ENCODE data around the gene PIEZO1. TPM values are rescaled to one million over a fixed set of nuclear protein-coding genes. Genes with fewer than 3 reads are reported as not detected.
A peak's percentile ranks its signal among the peaks of the same experiment; 100 is the strongest.

Gene PIEZO1, protein sequence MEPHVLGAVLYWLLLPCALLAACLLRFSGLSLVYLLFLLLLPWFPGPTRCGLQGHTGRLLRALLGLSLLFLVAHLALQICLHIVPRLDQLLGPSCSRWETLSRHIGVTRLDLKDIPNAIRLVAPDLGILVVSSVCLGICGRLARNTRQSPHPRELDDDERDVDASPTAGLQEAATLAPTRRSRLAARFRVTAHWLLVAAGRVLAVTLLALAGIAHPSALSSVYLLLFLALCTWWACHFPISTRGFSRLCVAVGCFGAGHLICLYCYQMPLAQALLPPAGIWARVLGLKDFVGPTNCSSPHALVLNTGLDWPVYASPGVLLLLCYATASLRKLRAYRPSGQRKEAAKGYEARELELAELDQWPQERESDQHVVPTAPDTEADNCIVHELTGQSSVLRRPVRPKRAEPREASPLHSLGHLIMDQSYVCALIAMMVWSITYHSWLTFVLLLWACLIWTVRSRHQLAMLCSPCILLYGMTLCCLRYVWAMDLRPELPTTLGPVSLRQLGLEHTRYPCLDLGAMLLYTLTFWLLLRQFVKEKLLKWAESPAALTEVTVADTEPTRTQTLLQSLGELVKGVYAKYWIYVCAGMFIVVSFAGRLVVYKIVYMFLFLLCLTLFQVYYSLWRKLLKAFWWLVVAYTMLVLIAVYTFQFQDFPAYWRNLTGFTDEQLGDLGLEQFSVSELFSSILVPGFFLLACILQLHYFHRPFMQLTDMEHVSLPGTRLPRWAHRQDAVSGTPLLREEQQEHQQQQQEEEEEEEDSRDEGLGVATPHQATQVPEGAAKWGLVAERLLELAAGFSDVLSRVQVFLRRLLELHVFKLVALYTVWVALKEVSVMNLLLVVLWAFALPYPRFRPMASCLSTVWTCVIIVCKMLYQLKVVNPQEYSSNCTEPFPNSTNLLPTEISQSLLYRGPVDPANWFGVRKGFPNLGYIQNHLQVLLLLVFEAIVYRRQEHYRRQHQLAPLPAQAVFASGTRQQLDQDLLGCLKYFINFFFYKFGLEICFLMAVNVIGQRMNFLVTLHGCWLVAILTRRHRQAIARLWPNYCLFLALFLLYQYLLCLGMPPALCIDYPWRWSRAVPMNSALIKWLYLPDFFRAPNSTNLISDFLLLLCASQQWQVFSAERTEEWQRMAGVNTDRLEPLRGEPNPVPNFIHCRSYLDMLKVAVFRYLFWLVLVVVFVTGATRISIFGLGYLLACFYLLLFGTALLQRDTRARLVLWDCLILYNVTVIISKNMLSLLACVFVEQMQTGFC (N-terminal part only)
- 196 TPM for total RNA-seq
- long read RNA-seq, transcript PIEZO1-214 (2 exons, 686 nt): minor isoform, 8 of 263 reads
- long read RNA-seq, transcript PIEZO1-208 (7 exons, 2,884 nt): major isoform, 11 of 263 reads
- long read RNA-seq, partial matches to known transcripts: 195 of 263 reads
- long read RNA-seq, other reads (novel, unspliced or antisense): 45 of 263 reads

DNA sequence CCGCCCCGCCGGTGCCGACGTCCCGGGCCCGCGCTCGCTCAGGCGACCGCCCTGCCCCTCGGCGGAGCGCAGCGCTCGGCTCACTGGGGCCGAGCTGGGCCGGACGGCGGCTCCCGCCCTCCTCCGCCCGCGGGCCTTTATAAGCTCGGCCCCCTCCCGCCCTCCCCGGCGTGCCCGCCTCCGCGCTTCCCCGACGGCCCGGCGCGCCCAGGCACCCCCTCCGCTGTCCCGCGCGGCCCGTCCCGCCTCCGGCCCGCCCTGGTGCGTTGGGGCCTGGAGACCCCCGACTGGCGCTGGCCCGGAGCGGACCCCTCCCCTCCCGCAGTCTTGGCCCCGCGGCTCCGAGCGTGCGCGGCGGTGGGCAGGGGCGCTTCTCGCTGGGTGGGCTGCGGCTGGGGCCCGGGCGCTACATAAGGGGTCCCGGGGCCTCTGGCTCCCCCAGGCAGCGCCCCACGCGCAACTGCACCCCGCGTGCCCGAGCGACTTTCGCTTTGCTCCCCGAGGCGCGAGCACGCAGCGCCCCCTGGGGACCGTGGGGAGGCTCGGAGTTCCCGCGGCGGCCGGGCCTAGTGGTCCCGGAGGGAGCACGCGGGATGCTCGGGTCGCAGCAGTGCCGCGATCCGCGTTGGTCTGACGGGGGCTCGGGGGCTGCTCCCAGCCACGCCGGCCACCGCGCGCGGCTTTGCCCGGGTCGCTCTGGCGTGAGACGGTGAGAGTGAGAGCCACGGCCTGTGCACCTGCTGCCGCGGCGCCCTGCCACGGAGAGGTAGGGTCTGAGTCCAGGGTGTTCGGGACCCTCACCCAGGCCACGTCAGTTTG, at the start of gene PIEZO1:
PIEZO1 (minus strand) TSS at position 115 of the 819 bp plus-strand sequence. CDS start 256 bp downstream, outside the sequence.
- peaks cover 40% of the 10 kb centered on the region for H3K4me1 ChIP-seq
- H3K4me3 ChIP-seq: peak within 1 kb of the TSS; percentile 54
- peak within 1 kb of the TSS; percentile 79 for H3K27ac ChIP-seq
- peak; percentile 77 for ATAC-seq
- TF ChIP-seq, protein P1, sequence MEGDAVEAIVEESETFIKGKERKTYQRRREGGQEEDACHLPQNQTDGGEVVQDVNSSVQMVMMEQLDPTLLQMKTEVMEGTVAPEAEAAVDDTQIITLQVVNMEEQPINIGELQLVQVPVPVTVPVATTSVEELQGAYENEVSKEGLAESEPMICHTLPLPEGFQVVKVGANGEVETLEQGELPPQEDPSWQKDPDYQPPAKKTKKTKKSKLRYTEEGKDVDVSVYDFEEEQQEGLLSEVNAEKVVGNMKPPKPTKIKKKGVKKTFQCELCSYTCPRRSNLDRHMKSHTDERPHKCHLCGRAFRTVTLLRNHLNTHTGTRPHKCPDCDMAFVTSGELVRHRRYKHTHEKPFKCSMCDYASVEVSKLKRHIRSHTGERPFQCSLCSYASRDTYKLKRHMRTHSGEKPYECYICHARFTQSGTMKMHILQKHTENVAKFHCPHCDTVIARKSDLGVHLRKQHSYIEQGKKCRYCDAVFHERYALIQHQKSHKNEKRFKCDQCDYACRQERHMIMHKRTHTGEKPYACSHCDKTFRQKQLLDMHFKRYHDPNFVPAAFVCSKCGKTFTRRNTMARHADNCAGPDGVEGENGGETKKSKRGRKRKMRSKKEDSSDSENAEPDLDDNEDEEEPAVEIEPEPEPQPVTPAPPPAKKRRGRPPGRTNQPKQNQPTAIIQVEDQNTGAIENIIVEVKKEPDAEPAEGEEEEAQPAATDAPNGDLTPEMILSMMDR (IDR thresholded peaks at IDR 0.05): peak; percentile 89
- H3K27me3 ChIP-seq: no peaks in the 10 kb centered on the region
- intact Hi-C loops (cut with DNase I): loop anchor here (5.0 kb wide), 1 partner anchor 43 kb away; no protein-coding TSS in a partner anchor
- peak; percentile 92 for DNase-seq
- H3K36me3 ChIP-seq: no peaks in the 10 kb centered on the region
- no peaks in the 10 kb centered on the region for H3K9me3 ChIP-seq

GRCh38 chr16:88834670-88835069, 49.6 kb upstream of the PIEZO1 start:
- Histone ChIP-seq H3K27ac (no peak overlapping the region), H3K27me3 (no peaks in the 10 kb centered on the region), H3K9me3 (no peaks in the 10 kb centered on the region), H3K4me3 (no peak overlapping the region), H3K4me1 (no peaks in the 10 kb centered on the region), H3K36me3 (peaks cover 13% of the 10 kb centered on the region)
- intact Hi-C loops (cut with DNase I): no loop called here
- ATAC-seq: no peak
- TF ChIP-seq, protein P1 (IDR thresholded peaks at IDR 0.05): no peak
- no peak for DNase-seq

DNA sequence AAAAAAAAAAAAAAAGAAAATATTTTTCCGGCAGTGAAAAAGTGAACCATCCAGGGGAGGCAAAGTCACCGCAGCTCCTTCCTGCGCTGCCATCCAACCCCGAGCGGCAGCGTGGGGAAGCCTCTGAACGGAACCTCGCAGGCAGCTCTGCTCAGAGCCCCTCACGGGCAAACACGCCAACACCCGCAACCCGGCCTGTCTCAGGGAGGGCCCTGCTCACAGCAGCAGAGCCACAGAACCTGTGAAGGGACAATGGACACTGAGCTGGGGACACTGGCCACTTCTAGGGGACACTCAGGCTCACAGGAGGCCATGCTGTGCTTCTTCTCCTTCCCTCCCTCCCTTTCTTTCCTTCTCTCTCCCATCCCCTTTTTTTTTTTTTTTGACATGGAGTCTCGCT, 48.1 kb upstream of the PIEZO1 start:
- no peaks in the 10 kb centered on the region for H3K4me1 ChIP-seq
- intact Hi-C loops (cut with DNase I): no loop called here
- H3K27me3 ChIP-seq: no peaks in the 10 kb centered on the region
- TF ChIP-seq, protein P1 (IDR thresholded peaks at IDR 0.05): no peak
- H3K9me3 ChIP-seq: no peaks in the 10 kb centered on the region
- no peak for ATAC-seq
- no peak for DNase-seq
- H3K27ac ChIP-seq: no peak overlapping the region
- peaks cover 17% of the 10 kb centered on the region for H3K36me3 ChIP-seq
- no peak overlapping the region for H3K4me3 ChIP-seq

DNA sequence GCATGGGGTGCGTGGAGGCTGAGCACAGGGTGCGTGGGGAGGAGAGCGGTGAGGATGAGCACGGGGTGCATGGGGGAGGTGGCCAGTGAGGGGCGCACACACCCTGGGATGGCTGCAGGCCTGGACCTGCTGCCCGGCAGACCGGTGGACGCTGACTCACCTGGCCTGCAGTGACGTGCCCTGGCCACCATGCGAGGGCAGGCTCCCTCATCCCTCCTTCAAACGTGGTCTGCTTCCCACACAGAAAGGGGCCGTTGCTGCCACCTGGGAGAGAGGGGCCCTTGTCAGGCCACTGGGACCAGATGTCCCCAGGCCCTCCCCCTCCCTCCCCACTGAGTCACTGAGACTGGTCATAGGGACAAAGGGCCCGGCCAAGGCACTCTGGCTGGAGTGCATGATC, 46.8 kb upstream of the PIEZO1 start:
- Histone ChIP-seq H3K4me1 (no peaks in the 10 kb centered on the region), H3K36me3 (peaks cover 22% of the 10 kb centered on the region), H3K4me3 (no peak overlapping the region), H3K27ac (no peak overlapping the region), H3K9me3 (no peaks in the 10 kb centered on the region), H3K27me3 (no peaks in the 10 kb centered on the region)
- DNase-seq (no peak), ATAC-seq (no peak)
- intact Hi-C loops (cut with DNase I): no loop called here
- TF ChIP-seq, protein P1 (IDR thresholded peaks at IDR 0.05): no peak
